GM21447 (cell line): ENCODE data around the gene IL37.
A peak's percentile ranks its signal among the peaks of the same experiment; 100 is the strongest.

Experiments
- ATAC-seq: cut with Tn5 transposase; IDR thresholded peaks from one replicate; pipeline ENCODE4 v1.9.1; 2021; ENCODE audit not compliant: unreplicated experiment

IL37 gene

GRCh38 chr2:112958428-112959108 lies 47.6 kb downstream of the IL37 start:
- ATAC-seq: peak; percentile 65

- no peak for ATAC-seq
Observed at GRCh38 chr2:112959109-112959812, 48.3 kb downstream of the IL37 start.

GRCh38 chr2:112960230-112960825 lies 49.4 kb downstream of the IL37 start:
- ATAC-seq: no peak

DNA sequence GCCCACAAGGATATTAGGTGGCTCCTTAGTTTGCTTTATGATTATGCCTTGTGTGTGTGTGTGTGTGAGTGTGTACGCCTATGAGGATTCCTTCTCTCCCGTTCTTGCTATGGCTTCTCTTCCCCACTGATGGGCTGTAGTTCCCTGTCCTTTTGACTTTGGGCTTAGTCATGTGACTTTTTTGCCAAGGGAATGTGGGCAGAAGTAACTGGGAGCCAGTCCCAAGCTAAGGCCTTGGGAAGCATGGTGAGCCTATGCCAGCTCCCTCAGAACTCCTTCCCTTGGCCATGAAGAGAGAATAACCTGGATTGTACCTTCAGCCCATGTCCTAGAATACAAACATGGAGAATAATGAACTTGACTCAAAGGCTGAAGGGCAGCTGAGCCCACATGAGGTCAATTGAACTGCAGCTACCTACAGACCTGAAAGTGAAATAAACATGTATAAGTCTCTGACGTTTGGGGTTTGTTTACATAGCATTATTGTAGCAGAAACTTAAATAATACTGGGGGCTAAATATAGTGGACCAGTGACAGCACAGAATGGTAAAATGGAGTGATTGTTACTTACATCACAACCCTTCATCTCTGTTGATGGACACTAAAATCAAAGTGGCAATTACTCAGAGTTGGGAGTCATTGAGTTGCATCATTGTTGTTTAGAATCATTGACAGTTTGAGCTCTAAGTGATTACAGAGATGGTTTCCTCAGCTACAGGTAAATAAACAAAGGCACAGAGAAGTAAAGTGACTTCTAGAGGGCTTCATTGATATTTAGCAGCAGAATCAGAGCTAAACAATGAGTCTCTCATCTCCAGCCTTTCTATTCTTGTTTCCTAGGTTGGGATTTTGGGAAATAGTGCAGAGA lies 51.6 kb downstream of the IL37 start:
- ATAC-seq: no peak

- no peak for ATAC-seq
Observed at GRCh38 chr2:112967023-112967422, 56.1 kb downstream of the IL37 start.
